OCI-LY3 (cell line): ENCODE results near the gene GLB1L.

Experiments used
- CTCF ChIP-seq: fragments of 200-600, 300-600 bp; sonication (generic); IDR thresholded peaks from 2 replicates; pipeline ENCODE4 v1.5.1; 2014; ENCODE audit warnings: antibody characterized with exemption, low read length, low read depth
- EZH2phosphoT487 ChIP-seq: fragments of 200-600 bp; shearing (Covaris generic); IDR thresholded peaks from 2 replicates; pipeline ENCODE4 v1.6.1; 2018; ENCODE audit warnings: antibody characterized with exemption, mixed run types, low read depth

- TF ChIP-seq CTCF (no peak), EZH2phosphoT487 (no peak)
Measured at GRCh38 chr2:219270055-219270372, 24.8 kb upstream of the GLB1L start.
